Fibroblast of skin of back (primary cell): ENCODE data around the gene SLC12A5.
"Not testable (repeated sequence)": the region's sequence is repeated elsewhere in the genome, so short reads cannot be mapped to it uniquely, and the experiment has no call there.

Experiments
- DNase-seq: peaks from one replicate; pipeline ENCODE4 v3.0.0-alpha.2; 2013

Gene SLC12A5

GRCh38 chr20:46084805-46085178, 55.8 kb downstream of the SLC12A5 start:
- no peak for DNase-seq

DNA sequence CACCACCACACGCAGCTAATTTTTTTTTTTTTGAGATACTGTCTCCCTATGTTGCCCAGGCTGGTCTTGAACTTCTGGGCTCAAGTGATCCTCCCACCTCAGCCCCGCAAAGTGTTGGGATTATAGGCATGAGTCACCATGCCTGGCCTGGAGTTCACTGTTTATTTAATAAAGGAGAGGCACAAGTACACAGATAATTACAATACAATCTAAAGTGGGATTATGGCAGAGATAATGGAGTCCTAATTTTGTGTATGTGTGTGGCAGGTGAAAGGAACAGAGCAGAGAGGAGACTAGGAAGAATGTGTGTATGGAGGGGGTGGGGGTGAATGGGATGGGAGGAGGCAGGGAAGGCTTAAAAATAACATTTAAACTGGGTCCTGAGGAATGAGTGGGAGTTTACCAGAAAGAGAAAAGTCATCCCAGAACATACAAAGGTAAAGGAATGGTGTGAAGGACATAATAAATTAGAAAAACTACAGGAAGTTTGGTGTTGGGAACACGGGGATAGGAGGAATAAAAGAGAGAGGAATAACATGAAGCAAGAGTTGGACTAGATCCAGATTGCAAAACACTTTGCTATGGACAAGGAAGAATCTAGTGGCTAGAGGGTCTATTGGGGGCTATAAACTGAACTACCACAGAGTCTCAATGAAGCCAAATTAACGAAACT, 56.3 kb downstream of the SLC12A5 start:
- peak; percentile 37 for DNase-seq

GRCh38 chr20:46087161-46087560, 58.1 kb downstream of the SLC12A5 start:
- DNase-seq: peak; percentile 9

DNA sequence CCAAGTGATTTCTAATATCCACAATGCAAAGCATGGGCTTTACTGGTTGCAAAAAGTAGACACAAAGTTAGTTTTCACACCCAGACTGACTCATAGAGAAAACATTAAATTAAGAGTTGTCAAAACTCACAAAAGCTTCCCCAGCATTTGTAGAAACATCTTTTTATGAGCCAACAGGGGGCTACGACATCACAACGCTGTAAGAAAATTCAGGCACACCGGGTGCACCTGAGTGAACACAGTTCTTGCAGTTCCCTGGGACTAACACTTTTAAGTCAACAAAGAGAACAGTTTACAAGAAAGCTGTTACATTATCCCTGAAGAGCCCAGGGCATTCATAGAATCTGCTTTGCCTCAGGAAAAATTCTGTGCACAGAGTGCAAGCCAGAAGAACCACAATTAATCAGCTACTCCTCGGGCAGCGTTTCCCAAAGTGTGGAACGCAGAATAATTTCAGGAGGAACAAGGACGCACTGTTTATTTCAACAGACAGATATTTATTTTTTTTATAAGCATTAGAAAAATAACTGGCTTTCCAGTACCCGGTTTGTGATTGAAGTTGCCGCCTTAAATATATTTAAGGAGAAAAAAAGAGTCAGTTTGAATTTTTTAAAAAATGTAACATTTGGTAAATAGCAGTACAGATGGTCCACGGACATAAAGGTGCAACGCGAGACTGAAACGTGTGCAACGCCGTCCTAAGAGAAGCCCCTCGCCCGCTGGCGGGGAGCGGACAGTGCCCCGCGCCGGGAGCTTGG, 59.6 kb downstream of the SLC12A5 start:
- peak; percentile 36 for DNase-seq

DNA sequence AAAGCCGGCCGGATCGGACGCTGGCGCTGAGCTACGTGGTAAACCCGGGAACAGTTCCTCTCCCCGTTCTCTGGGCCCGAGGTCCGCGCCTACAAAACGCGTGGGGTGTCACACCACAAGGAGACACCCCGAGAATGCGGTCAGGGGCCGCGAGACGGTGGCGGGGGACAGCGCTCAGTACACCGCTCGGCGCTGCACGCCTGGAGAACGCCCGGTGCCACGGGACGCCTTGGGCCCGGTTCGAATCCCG, 60.1 kb downstream of the SLC12A5 start:
- no peak for DNase-seq

DNA sequence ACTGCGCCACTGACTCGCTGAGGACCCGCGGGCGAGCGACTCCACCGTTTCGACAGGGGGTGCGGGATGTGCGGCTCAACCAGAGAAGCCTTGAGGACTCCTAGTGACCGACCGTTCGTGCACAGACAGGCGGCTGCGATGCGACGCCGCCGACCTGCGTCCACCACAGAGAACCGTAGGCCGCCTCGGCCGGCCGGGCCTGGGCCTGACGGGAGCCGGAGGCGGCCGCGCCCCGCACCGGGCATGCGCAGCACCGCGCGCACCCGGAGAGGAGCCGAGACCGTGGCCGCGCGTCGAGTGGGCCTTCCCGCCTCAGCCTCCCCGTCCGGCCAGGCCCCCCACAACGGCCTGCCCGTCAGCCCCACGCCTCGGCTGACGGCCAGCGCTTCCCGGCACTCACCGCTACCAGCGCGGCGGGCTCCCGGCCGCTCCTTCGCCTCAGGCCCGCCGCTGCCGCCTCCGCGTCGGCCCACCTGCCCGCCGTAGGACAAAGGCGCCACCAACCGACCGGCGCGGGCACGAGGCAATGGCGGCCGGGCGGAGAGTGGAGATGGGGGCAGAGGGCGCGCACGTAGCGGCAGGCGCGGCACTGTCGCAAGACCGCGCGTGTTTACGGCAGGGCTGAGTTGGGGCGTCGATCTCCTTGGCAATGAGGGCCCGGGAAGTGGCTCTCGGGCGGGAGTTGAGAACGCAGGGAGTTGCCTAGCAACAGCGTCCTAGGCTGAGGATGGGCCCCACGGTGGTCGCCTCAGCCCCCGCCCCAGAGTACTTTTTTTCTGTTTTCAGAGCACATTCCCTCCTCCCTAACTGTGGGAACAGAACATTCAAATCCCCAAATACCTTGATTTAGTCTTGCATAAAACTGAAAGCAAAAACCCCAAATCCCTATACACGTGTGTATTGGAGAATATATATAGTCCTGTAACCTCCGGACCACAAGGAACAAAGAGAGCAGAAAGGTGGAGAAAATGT, 60.7 kb downstream of the SLC12A5 start, which contains the start of gene NCOA5:
Gene NCOA5 (minus strand): TSS at position 546 of the 972 bp plus-strand sequence. CDS start 10,538 bp downstream, outside the sequence.
- peak; percentile 96 for DNase-seq

DNA sequence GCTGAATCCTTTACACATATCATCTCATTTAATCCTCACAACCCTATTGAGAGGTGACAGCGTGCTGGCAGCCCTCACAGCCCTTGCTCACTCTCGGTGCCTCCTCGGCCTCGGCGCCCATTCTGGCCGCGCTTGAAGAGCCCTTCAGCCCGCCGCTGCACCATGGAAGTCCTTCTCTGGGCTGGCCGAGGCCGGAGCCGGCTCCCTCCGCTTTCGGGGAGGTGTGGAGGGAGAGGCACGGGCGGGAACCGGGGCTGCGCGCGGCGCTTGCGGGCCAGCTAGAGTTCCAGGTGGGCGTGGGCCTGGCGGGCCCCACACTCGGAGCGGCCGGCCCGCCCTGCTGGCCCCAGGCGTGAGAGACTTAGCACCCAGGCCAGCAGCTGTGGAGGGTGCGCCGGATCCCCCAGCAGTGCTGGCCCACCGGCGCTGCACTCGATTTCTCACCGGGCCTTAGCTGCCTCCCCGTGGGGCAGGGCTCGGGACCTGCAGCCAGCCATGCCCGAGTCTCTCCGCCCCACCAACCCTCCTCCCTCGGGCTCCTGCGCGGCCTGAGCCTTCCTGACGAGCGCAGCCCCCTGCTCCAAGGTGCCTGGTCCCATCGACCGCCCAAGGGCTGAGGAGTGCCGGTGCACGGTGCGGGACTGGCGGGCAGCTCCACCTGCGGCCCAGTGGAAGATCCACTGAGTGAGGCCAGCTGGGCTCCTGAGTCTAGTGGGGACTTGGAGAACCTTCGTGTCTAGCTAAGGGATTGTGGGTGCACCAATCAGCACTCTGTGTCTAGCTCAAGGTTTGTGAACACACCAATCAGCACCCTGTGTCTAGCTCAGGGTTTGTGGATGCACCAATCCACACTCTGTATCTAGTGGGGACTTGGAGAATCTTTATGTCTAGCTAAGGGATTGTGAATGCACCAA, 62.9 kb downstream of the SLC12A5 start:
- not testable (repeated sequence) for DNase-seq

- no peak for DNase-seq
Observed at GRCh38 chr20:46093531-46093930, 64.5 kb downstream of the SLC12A5 start.

GRCh38 chr20:46099491-46100287, 70.7 kb downstream of the SLC12A5 start:
- no peak for DNase-seq

- DNase-seq: not testable (repeated sequence)
Observed at GRCh38 chr20:46100444-46100843, 71.4 kb downstream of the SLC12A5 start.

- no peak for DNase-seq
Observed at GRCh38 chr20:46100988-46101387, 72.0 kb downstream of the SLC12A5 start.

- DNase-seq: no peak
Observed at GRCh38 chr20:46101957-46102356, 72.9 kb downstream of the SLC12A5 start.

- DNase-seq: no peak
Observed at GRCh38 chr20:46102940-46103339, 73.9 kb downstream of the SLC12A5 start.

- DNase-seq: no peak
Observed at GRCh38 chr20:46104262-46104661, 75.2 kb downstream of the SLC12A5 start.

- DNase-seq: no peak
Observed at GRCh38 chr20:46107061-46107460, 78.0 kb downstream of the SLC12A5 start.

GRCh38 chr20:46108435-46108841, 79.4 kb downstream of the SLC12A5 start:
- no peak for DNase-seq

GRCh38 chr20:46108976-46109375, 80.0 kb downstream of the SLC12A5 start:
- no peak for DNase-seq
